PFSK-1 (cell line): ENCODE measurements around the gene TNFAIP2.

Experiments
- POLR2AphosphoS5 ChIP-seq: IDR thresholded peaks from 2 replicates; pipeline ENCODE4 v1.6.1; 2012; ENCODE audit warnings: low read depth, mild to moderate bottlenecking, control low read depth, low read length, moderate library complexity
- REST ChIP-seq, 2 experiments: IDR thresholded peaks; 2 replicates each; pipeline versions ENCODE4 v1.6.1 to v1.8.0; 2011 to 2012; ENCODE audit warnings: low read depth in 2 of 2, low read length in 2 of 2, control low read depth in 1 of 2, inconsistent platforms in 1 of 2, mild to moderate bottlenecking in 1 of 2, moderate library complexity in 1 of 2; ENCODE audit not compliant: insufficient read depth in 1 of 2
- SIN3A ChIP-seq: IDR thresholded peaks from 2 replicates; pipeline ENCODE4 v1.6.1; 2012; ENCODE audit warnings: mild to moderate bottlenecking, low read length, moderate library complexity, borderline replicate concordance; ENCODE audit not compliant: insufficient read depth
- TAF1 ChIP-seq: IDR thresholded peaks from 2 replicates; pipeline ENCODE4 v1.6.1; 2012; ENCODE audit warnings: low read length, control low read depth, borderline replicate concordance; ENCODE audit not compliant: insufficient read depth

- TF ChIP-seq TAF1: no peak
- TF ChIP-seq SIN3A: no peak
- no peak for TF ChIP-seq POLR2AphosphoS5
- TF ChIP-seq REST (IDR thresholded peaks at IDR 0.05; ENCODE audit: insufficient read depth in 1 of 2, low read depth in 2 of 2, low read length in 2 of 2): no peak
Measured at GRCh38 chr14:103136388-103137271, 13.4 kb downstream of the TNFAIP2 start.
